DND-41 (cell line): Measurements from ENCODE around the gene ACACA.

Experiments used
- ATAC-seq: fragments of 200-7000 bp; cut with Tn5 transposase; 3 replicates; pipeline ENCODE4 v1.9.1; 2021; ENCODE audit warnings: low read depth; ENCODE audit not compliant: insufficient read depth
- DNase-seq: peaks from one replicate; pipeline ENCODE4 v3.0.0-alpha.2; 2020
- H2AFZ ChIP-seq: 2 replicates; pipeline ENCODE4 v1.6.0; 2012; ENCODE audit warnings: low read depth, low read length
- H3K27ac ChIP-seq: 2 replicates; pipeline ENCODE4 v1.5.1; 2012; ENCODE audit warnings: low read length, inconsistent platforms
- H3K27me3 ChIP-seq: fragments of 200-600 bp; sonication (generic); 2 replicates; pipeline ENCODE4 v1.6.0; 2012; ENCODE audit warnings: low read length, mild to moderate bottlenecking, inconsistent platforms; ENCODE audit not compliant: insufficient read depth, poor library complexity
- H3K36me3 ChIP-seq: 2 replicates; pipeline ENCODE4 v1.5.1; 2012; ENCODE audit warnings: low read length, inconsistent platforms; ENCODE audit not compliant: insufficient read depth
- H3K4me1 ChIP-seq: 2 replicates; pipeline ENCODE4 v1.5.1; 2012; ENCODE audit warnings: mild to moderate bottlenecking, low read length; ENCODE audit not compliant: insufficient read depth
- H3K4me2 ChIP-seq: 2 replicates; pipeline ENCODE4 v1.6.0; 2012; ENCODE audit warnings: mild to moderate bottlenecking, moderate library complexity, low read length, inconsistent platforms; ENCODE audit not compliant: insufficient read depth
- H3K4me3 ChIP-seq, 2 experiments: fragments of 200-600 bp in 1 of 2; shearing (Covaris generic) in 1 of 2; 2 replicates each; pipeline ENCODE4 v1.5.1; 2012 to 2016; ENCODE audit warnings: inconsistent platforms in 2 of 2, low read length in 2 of 2, mild to moderate bottlenecking in 2 of 2, low read depth in 1 of 2, moderate library complexity in 1 of 2
- H3K79me2 ChIP-seq: 2 replicates; pipeline ENCODE4 v1.6.0; 2012; ENCODE audit warnings: low read length, inconsistent platforms; ENCODE audit not compliant: insufficient read depth
- H3K9ac ChIP-seq: 2 replicates; pipeline ENCODE4 v1.6.0; 2012; ENCODE audit warnings: low read depth, mild to moderate bottlenecking, inconsistent platforms, low read length, moderate library complexity
- H3K9me3 ChIP-seq: 2 replicates; pipeline ENCODE4 v1.5.1; 2012; ENCODE audit warnings: low read length, moderate library complexity, mild to moderate bottlenecking, inconsistent platforms; ENCODE audit not compliant: insufficient read depth, severe bottlenecking
- H4K20me1 ChIP-seq: 2 replicates; pipeline ENCODE4 v1.6.0; 2012; ENCODE audit warnings: low read length; ENCODE audit not compliant: insufficient read depth
- EZH2 ChIP-seq: IDR thresholded peaks from 3 replicates; pipeline ENCODE4 v1.6.1; 2012; ENCODE audit warnings: borderline replicate concordance, low read depth, mild to moderate bottlenecking, moderate library complexity, low read length, inconsistent platforms; ENCODE audit not compliant: severe bottlenecking
- TF ChIP-seq, protein P1 (sequence below): IDR thresholded peaks from 2 replicates; pipeline ENCODE4 v1.5.1; 2012; ENCODE audit warnings: borderline replicate concordance, low read length, moderate library complexity, mild to moderate bottlenecking; ENCODE audit not compliant: poor library complexity, severe bottlenecking; ENCODE audit errors: extremely low read depth

The ACACA gene

DNA sequence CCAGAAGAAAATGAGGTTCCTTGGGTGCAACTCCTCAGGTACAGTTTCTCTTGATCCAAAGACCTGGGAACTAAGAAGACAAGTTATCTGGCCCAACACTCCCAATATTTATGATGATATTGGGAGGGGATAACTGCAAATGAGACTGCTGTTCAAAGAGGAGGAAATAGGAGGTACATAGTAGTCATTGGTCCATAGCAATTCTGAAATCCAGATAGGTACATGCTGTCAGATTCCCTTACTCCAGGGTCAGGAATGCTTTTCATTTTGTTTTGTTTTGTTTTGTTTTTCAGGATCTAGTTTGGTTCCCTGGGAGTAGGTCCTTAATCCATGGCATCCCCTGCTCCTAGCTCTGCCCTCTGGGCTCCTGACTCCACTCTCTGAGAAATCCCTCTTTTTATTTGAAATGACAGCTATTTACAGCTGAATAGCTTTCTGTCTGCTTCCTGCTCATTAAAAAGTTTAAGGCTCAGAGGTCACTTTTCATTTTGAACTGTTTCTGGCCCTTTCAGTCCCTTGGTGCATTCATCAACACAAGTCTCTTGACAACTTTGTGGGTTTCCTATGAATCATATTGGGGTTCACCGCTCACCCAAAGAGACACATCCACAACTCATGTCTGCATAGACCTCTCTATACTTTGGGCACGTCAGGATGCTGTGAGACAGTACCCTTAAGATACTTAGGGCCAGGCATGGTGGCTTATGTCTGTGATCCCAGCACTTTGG lies 141.0 kb downstream of the ACACA start:
- H3K79me2 ChIP-seq: no peaks in the 10 kb centered on the region
- peaks cover 13% of the 10 kb centered on the region for H3K9me3 ChIP-seq
- no peak overlapping the region for H3K9ac ChIP-seq
- H3K4me1 ChIP-seq: peaks cover 8% of the 10 kb centered on the region; the same call in 1 of the 2 replicates
- H3K27me3 ChIP-seq: no peaks in the 10 kb centered on the region
- no peak for DNase-seq
- no peaks in the 10 kb centered on the region for H4K20me1 ChIP-seq
- no peak for TF ChIP-seq EZH2
- TF ChIP-seq, protein P1, sequence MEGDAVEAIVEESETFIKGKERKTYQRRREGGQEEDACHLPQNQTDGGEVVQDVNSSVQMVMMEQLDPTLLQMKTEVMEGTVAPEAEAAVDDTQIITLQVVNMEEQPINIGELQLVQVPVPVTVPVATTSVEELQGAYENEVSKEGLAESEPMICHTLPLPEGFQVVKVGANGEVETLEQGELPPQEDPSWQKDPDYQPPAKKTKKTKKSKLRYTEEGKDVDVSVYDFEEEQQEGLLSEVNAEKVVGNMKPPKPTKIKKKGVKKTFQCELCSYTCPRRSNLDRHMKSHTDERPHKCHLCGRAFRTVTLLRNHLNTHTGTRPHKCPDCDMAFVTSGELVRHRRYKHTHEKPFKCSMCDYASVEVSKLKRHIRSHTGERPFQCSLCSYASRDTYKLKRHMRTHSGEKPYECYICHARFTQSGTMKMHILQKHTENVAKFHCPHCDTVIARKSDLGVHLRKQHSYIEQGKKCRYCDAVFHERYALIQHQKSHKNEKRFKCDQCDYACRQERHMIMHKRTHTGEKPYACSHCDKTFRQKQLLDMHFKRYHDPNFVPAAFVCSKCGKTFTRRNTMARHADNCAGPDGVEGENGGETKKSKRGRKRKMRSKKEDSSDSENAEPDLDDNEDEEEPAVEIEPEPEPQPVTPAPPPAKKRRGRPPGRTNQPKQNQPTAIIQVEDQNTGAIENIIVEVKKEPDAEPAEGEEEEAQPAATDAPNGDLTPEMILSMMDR: no peak
- peaks cover 88% of the 10 kb centered on the region for H3K36me3 ChIP-seq
- ATAC-seq: no peak
- H2AFZ ChIP-seq: no peak overlapping the region
- no peak overlapping the region for H3K4me2 ChIP-seq
- no peak overlapping the region for H3K4me3 ChIP-seq
- no peak overlapping the region for H3K27ac ChIP-seq

DNA sequence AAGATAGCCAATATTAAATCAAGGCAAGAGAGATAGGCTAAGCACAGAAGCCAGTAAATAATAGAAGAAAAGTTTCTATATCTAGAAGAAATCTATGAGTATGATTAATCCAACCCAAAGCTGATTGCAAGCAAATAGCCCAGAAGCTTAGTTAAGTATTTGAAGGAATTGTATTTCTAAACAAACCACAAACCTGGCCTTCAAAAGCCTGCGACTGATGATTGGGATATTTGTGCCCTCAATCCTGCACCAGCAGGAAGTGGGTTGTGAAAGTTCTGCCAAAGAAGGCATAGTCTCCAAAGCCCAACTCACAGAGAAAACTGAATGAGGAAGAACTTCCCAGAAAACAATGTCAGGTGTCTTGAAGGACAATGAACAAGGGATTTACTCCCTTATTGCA lies 145.3 kb downstream of the ACACA start:
- no peak for DNase-seq
- Histone ChIP-seq H3K36me3 (peaks cover 89% of the 10 kb centered on the region), H4K20me1 (no peaks in the 10 kb centered on the region), H3K4me3 (no peak overlapping the region), H3K27me3 (no peaks in the 10 kb centered on the region), H3K9me3 (peaks cover 9% of the 10 kb centered on the region), H3K4me1 (peaks cover 8% of the 10 kb centered on the region; the same call in 1 of the 2 replicates), H3K27ac (peak overlapping the region; percentile 37), H2AFZ (no peak overlapping the region), H3K79me2 (no peaks in the 10 kb centered on the region), H3K9ac (no peak overlapping the region), H3K4me2 (no peak overlapping the region)
- TF ChIP-seq, protein P1: no peak
- TF ChIP-seq EZH2: no peak
- ATAC-seq: 0 out of 3 replicates have a peak, but pooled peaks have one; percentile 29

DNA sequence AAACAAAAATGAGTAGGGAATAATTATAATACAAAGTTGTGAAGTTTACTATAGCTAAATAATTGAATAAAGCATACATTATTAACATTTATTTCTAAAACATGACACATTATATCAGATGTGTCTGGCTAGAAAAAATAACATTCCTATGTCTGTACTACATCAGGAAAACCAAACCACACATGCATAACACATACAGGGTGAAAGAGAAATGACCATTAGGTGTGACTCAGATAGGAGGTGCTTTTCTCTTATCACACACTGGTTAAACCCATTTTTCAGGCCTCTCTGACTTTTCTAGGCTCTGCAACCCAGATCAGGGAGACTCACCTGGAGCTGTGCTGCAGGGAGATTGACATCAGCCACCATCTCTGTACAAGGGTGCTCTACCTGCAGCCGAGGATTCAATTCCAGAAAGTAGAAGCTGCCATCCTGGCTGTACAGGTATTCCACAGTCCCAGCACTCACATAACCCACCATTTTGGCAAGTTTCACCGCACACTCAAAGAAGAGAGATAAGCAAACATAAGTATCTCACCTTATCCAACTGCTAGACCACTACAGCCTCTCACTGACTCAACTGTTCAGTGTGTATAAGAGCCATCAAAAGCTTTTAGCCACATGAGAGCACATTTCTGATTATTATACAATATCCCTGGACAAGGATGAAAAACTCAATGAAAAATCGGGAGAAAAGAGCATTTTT lies 147.5 kb downstream of the ACACA start:
- Histone ChIP-seq H3K9me3 (no peaks in the 10 kb centered on the region), H2AFZ (no peak overlapping the region), H3K4me3 (no peak overlapping the region), H3K27ac (no peak overlapping the region), H3K4me1 (peaks cover 8% of the 10 kb centered on the region; the same call in 1 of the 2 replicates), H3K9ac (no peak overlapping the region), H3K4me2 (no peak overlapping the region), H3K27me3 (no peaks in the 10 kb centered on the region), H3K79me2 (no peaks in the 10 kb centered on the region), H3K36me3 (peaks cover 81% of the 10 kb centered on the region), H4K20me1 (no peaks in the 10 kb centered on the region)
- ATAC-seq (no peak), DNase-seq (no peak)
- TF ChIP-seq EZH2: no peak
- TF ChIP-seq, protein P1: no peak
